Esophagus (tissue), 2 donors: ENCODE results near the gene TRPM1. TPM values are rescaled to one million over a fixed set of nuclear protein-coding genes. Genes with fewer than 3 reads are reported as not detected.

Source experiments
- H3K27ac ChIP-seq, 2 donors: one replicate each; pipeline ENCODE4 v1.5.1; 2013; ENCODE audit warnings: low read depth in 2 of 2, mild to moderate bottlenecking in 2 of 2, inconsistent platforms in 1 of 2, low read length in 1 of 2, moderate library complexity in 1 of 2
- H3K27me3 ChIP-seq, 2 donors: one replicate each; pipeline ENCODE4 v1.6.1; 2013; ENCODE audit warnings: low read length in 2 of 2, control low read depth in 1 of 2, mild to moderate bottlenecking in 1 of 2; ENCODE audit not compliant: insufficient read depth in 2 of 2, control insufficient read depth in 1 of 2
- H3K36me3 ChIP-seq, 2 donors: one replicate each; pipeline ENCODE4 v1.6.1; 2013; ENCODE audit warnings: low read length in 1 of 2; ENCODE audit not compliant: control insufficient read depth in 2 of 2, insufficient read depth in 2 of 2
- H3K4me1 ChIP-seq, 2 donors: one replicate each; pipeline ENCODE4 v1.6.1; 2013; ENCODE audit warnings: low read length in 1 of 2; ENCODE audit not compliant: control insufficient read depth in 2 of 2, insufficient read depth in 2 of 2
- H3K4me3 ChIP-seq, 2 donors: one replicate each; pipeline ENCODE4 v1.5.1; 2013; ENCODE audit warnings: low read length in 2 of 2, mild to moderate bottlenecking in 2 of 2, low read depth in 1 of 2, moderate library complexity in 1 of 2
- H3K9me3 ChIP-seq, 2 donors: one replicate each; pipeline ENCODE4 v1.6.1; 2013; ENCODE audit warnings: mild to moderate bottlenecking in 2 of 2, low read depth in 1 of 2, low read length in 1 of 2, moderate library complexity in 1 of 2; ENCODE audit not compliant: control insufficient read depth in 2 of 2, insufficient read depth in 1 of 2
- WGBS, 2 donors: extraction: QIAGEN DNeasy Blood & Tissue Kit; methylation state at CpG; one replicate each; pipeline ENCODE4 v1.1.7; 2013; 5-methylcytosine and 5-hydroxymethylcytosine counted together
- polyA plus RNA-seq, 2 donors: library from polyadenylated mRNA; stranded (reverse); fragments of 200-250 nt; gene quantifications; one replicate each; pipeline ENCODE4 v1.2.3, GENCODE V29; 2013
- donor health status: healthy with polysubstance abuse.
- donor health status: Bipolar disorder and iron deficiency.

The TRPM1 gene
- polyA plus RNA-seq, 2 donors = 0.13 to 0.37 TPM

GRCh38 chr15:31078471-31078870 is 23.1 kb downstream of the TRPM1 start:
- H3K36me3 ChIP-seq = no peaks in the 10 kb centered on the region
- WGBS, 2 donors = 78 to 79% methylated on average over 8 of the region's 8 CpGs
- peaks cover 0 to 4% of the 10 kb centered on the region in 2 donors for H3K9me3 ChIP-seq
- no peaks in the 10 kb centered on the region for H3K27me3 ChIP-seq
- H3K4me1 ChIP-seq = peaks cover 1 to 32% of the 10 kb centered on the region in 2 donors
- no peak overlapping the region for H3K27ac ChIP-seq
- H3K4me3 ChIP-seq = no peak overlapping the region

- H3K4me3 ChIP-seq = no peak overlapping the region
- H3K4me1 ChIP-seq = peaks cover 0 to 32% of the 10 kb centered on the region in 2 donors
- H3K9me3 ChIP-seq = peaks cover 0 to 4% of the 10 kb centered on the region in 2 donors
- WGBS, 2 donors = 78 to 89% methylated on average over 7 of the region's 7 CpGs
- no peaks in the 10 kb centered on the region for H3K36me3 ChIP-seq
- no peak overlapping the region for H3K27ac ChIP-seq
- H3K27me3 ChIP-seq = no peaks in the 10 kb centered on the region
These were observed 23.6 kb downstream of the TRPM1 start for GRCh38 chr15:31077941-31078340.

- H3K27ac ChIP-seq = no peak overlapping the region
- H3K4me3 ChIP-seq = no peak overlapping the region
- peaks cover 0 to 24% of the 10 kb centered on the region in 2 donors for H3K4me1 ChIP-seq
- H3K27me3 ChIP-seq = no peaks in the 10 kb centered on the region
- H3K9me3 ChIP-seq = peaks cover 0 to 4% of the 10 kb centered on the region in 2 donors
- no peaks in the 10 kb centered on the region for H3K36me3 ChIP-seq
- 34 to 40% methylated on average over 4 of the region's 4 CpGs for WGBS, 2 donors
These were observed 24.3 kb downstream of the TRPM1 start for GRCh38 chr15:31077181-31077580.

- H3K4me3 ChIP-seq = no peak overlapping the region
- peaks cover 0 to 9% of the 10 kb centered on the region in 2 donors for H3K4me1 ChIP-seq
- no peak overlapping the region for H3K27ac ChIP-seq
- no peaks in the 10 kb centered on the region for H3K27me3 ChIP-seq
- H3K36me3 ChIP-seq = no peaks in the 10 kb centered on the region
- peaks cover 0 to 4% of the 10 kb centered on the region in 2 donors for H3K9me3 ChIP-seq
These were observed 27.2 kb downstream of the TRPM1 start for GRCh38 chr15:31074321-31074720.

GRCh38 chr15:31070867-31071266 is 30.7 kb downstream of the TRPM1 start:
- no peaks in the 10 kb centered on the region for H3K4me1 ChIP-seq
- H3K27me3 ChIP-seq = no peaks in the 10 kb centered on the region
- no peak overlapping the region for H3K27ac ChIP-seq
- no peaks in the 10 kb centered on the region for H3K36me3 ChIP-seq
- no peak overlapping the region for H3K4me3 ChIP-seq
- WGBS, 2 donors = 72 to 80% methylated on average over 2 of the region's 2 CpGs
- H3K9me3 ChIP-seq = no peaks in the 10 kb centered on the region

- no peaks in the 10 kb centered on the region for H3K36me3 ChIP-seq
- no peaks in the 10 kb centered on the region for H3K4me1 ChIP-seq
- no peak overlapping the region for H3K27ac ChIP-seq
- 59 to 67% methylated on average over 6 of the region's 6 CpGs for WGBS, 2 donors
- H3K9me3 ChIP-seq = no peaks in the 10 kb centered on the region
- no peak overlapping the region for H3K4me3 ChIP-seq
- no peaks in the 10 kb centered on the region for H3K27me3 ChIP-seq
These were observed 32.0 kb downstream of the TRPM1 start for GRCh38 chr15:31069360-31070000.

GRCh38 chr15:31067890-31068603 is 33.5 kb downstream of the TRPM1 start:
- no peak overlapping the region for H3K4me3 ChIP-seq
- WGBS, 2 donors = 83 to 84% methylated on average over 11 of the region's 11 CpGs
- H3K4me1 ChIP-seq = peaks cover 0 to under 1% of the 10 kb centered on the region in 2 donors
- no peaks in the 10 kb centered on the region for H3K9me3 ChIP-seq
- H3K27ac ChIP-seq = no peak overlapping the region
- no peaks in the 10 kb centered on the region for H3K36me3 ChIP-seq
- H3K27me3 ChIP-seq = no peaks in the 10 kb centered on the region

- Histone ChIP-seq H3K4me1 (peaks cover 0 to 3% of the 10 kb centered on the region in 2 donors), H3K36me3 (peaks cover 0 to 2% of the 10 kb centered on the region in 2 donors), H3K27me3 (no peaks in the 10 kb centered on the region), H3K27ac (no peak overlapping the region), H3K9me3 (no peaks in the 10 kb centered on the region), H3K4me3 (no peak overlapping the region)
- WGBS, 2 donors = 61 to 65% methylated on average over 6 of the region's 6 CpGs
These were observed 35.7 kb downstream of the TRPM1 start for GRCh38 chr15:31065824-31066223.

- WGBS, 2 donors = 75 to 82% methylated on average over 17 of the region's 17 CpGs
- Histone ChIP-seq H3K4me3 (no peak overlapping the region), H3K27me3 (no peaks in the 10 kb centered on the region), H3K36me3 (peaks cover 0 to 2% of the 10 kb centered on the region in 2 donors), H3K4me1 (peaks cover 0 to 3% of the 10 kb centered on the region in 2 donors), H3K27ac (no peak overlapping the region), H3K9me3 (no peaks in the 10 kb centered on the region)
These were observed 38.6 kb downstream of the TRPM1 start for GRCh38 chr15:31062911-31063310.
